ENCODE results near the gene AMIGO2. TPM values are rescaled to one million over a fixed set of nuclear protein-coding genes. Genes with fewer than 3 reads are reported as not detected.

AMIGO2 gene
- total and polyA plus RNA-seq, 9 of the 15 experiments (the other 6 are each of a cell fraction or from before 2014, with no cell fraction given) = 2.0 to 8.3 (median 3.8) TPM

GRCh38 chr12:47033789-47034555, 45.8 kb downstream of the AMIGO2 start:
- Histone ChIP-seq H3K4me2 (ENCODE audit: insufficient read depth, low read length) (no peak overlapping the region), H3K79me2 (ENCODE audit: control insufficient read depth, insufficient read depth, low read length) (no peaks in the 10 kb centered on the region), H3K9ac (ENCODE audit: insufficient read depth in 1 of 2, low read depth in 2 of 2, low read length in 2 of 2) (no peak overlapping the region), H3K27ac (ENCODE audit: extremely low read depth, low read depth, low read length) (no peak overlapping the region), H3K9me1 (ENCODE audit: control insufficient read depth, insufficient read depth, low read length) (no peaks in the 10 kb centered on the region), H3K27me3 (ENCODE audit: control insufficient read depth in 2 of 2, insufficient read depth in 2 of 2, low read length in 2 of 2) (no peaks in the 10 kb centered on the region), H2AFZ (ENCODE audit: low read depth, low read length) (no peak overlapping the region), H3K4me1 (replicated peaks in 1 of 2; ENCODE audit: control insufficient read depth in 2 of 2, insufficient read depth in 2 of 2, low read length in 2 of 2) (no peaks in the 10 kb centered on the region), H4K20me1 (replicated peaks; ENCODE audit: control insufficient read depth, insufficient read depth, low read length) (no peaks in the 10 kb centered on the region), H3K36me3 (ENCODE audit: control insufficient read depth, insufficient read depth, low read length) (no peaks in the 10 kb centered on the region), H3K9me3 (replicated peaks; ENCODE audit: control insufficient read depth, insufficient read depth, low read depth, low read length) (no peaks in the 10 kb centered on the region), H3K4me3 (no peak overlapping the region)
- ATAC-seq = no peak
- POLR2A ChIA-PET = interaction anchor here (1.1 kb wide), 1 partner anchor 334 kb away, joined by 5 read pairs; no protein-coding TSS in a partner anchor
- FAIRE-seq = no peak
- no TSS peak for BruUV-seq (replicated peaks)
- WGBS (ENCODE audit: insufficient coverage, low coverage, missing lambda C conversion rate) = 12% methylated on average over 5 of the region's 5 CpGs
- in situ Hi-C loops (cut with MboI) (loop anchor here (5.0 to 10.0 kb wide), 2 partner anchors 271 to 363 kb away; no protein-coding TSS in a partner anchor), intact Hi-C loops (cut with micrococcal nuclease) (loop anchor here (2.0 to 5.0 kb wide), 3 partner anchors 158 to 363 kb away; no protein-coding TSS in a partner anchor)
- DNase-seq (ENCODE audit: extremely low read depth in 1 of 4, low spot score in 3 of 4) = peak in 1 of 4 experiments; percentile 23
- CTCF ChIA-PET (ENCODE audit: low intra/inter-chr PET ratio) = interaction anchor here (0.6 to 1.4 kb wide), 5 partner anchors 9 to 804 kb away, joined by 3 to 4 read pairs (median 4); no protein-coding TSS in a partner anchor
- no peak for TF ChIP-seq HDGF (IDR thresholded peaks at IDR 0.05)
- TF ChIP-seq ZNF316 (IDR thresholded peaks at IDR 0.05) = peak; percentile 74
- TF ChIP-seq C11orf30 (IDR thresholded peaks at IDR 0.05; ENCODE audit: low read depth) = peak; percentile 59
- TF ChIP-seq CBX1 (IDR thresholded peaks at IDR 0.05; ENCODE audit: low read depth) = no peak
- TF ChIP-seq MAFG (tag; conservative IDR thresholded peaks at IDR 0.05) = peak; percentile 60
- TF ChIP-seq, protein P1, sequence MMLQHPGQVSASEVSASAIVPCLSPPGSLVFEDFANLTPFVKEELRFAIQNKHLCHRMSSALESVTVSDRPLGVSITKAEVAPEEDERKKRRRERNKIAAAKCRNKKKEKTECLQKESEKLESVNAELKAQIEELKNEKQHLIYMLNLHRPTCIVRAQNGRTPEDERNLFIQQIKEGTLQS (IDR thresholded peaks at IDR 0.05) = peak; percentile 29; the same call in 1 of the 2 replicates
- TF ChIP-seq, protein P1 (CRISPR knock-in tag; conservative IDR thresholded peaks at IDR 0.05) = no peak
